ENCODE measurements around the gene SBNO2. TPM values are rescaled to one million over a fixed set of nuclear protein-coding genes. Genes with fewer than 3 reads are reported as not detected.

Gene SBNO2
- polyA plus RNA-seq, 3 donors: 0.71 to 75.0 (median 2.6) TPM

- DNase-seq: no peak
- no peak for TF ChIP-seq CTCF (IDR thresholded peaks at IDR 0.05)
- 100% methylated on average over 10 of the region's 13 CpGs for WGBS (ENCODE audit: insufficient coverage)
- Histone ChIP-seq H3K4me1 (ENCODE audit: control insufficient read depth in 1 of 2, insufficient read depth in 2 of 2, low read length in 2 of 2) (no peaks in the 10 kb centered on the region), H4K20me1 (ENCODE audit: insufficient read depth, low read length) (peaks cover 91% of the 10 kb centered on the region), H3K36me3 (replicated peaks in 1 of 2; ENCODE audit: control insufficient read depth in 1 of 2, insufficient read depth in 2 of 2, low read length in 2 of 2) (peaks cover 65 to 87% of the 10 kb centered on the region in 2 donors), H3K9me3 (replicated peaks in 1 of 2; ENCODE audit: control insufficient read depth in 1 of 2, insufficient read depth in 1 of 2, low read length in 2 of 2) (no peaks in the 10 kb centered on the region), H2AFZ (ENCODE audit: insufficient read depth, low read depth, low read length, poor library complexity, severe bottlenecking) (no peak overlapping the region), H3K4me2 (replicated peaks; ENCODE audit: extremely low read depth, low read length, poor library complexity, severe bottlenecking) (no peak overlapping the region), H3K4me3 (replicated peaks in 1 of 3; ENCODE audit: low read depth in 2 of 3, low read length in 3 of 3) (no peak overlapping the region), H3K27me3 (ENCODE audit: control insufficient read depth in 2 of 2, insufficient read depth in 2 of 2, low read length in 2 of 2) (no peaks in the 10 kb centered on the region), H3K27ac (ENCODE audit: low read depth in 1 of 2, low read length in 2 of 2) (no peak overlapping the region), H3K79me2 (ENCODE audit: insufficient read depth, low read length) (peaks cover 31% of the 10 kb centered on the region), H3K9ac (ENCODE audit: insufficient read depth, low read length, poor library complexity, severe bottlenecking) (no peak overlapping the region)
- H3K4me1 Mint-ChIP-seq: peaks cover 5% of the 10 kb centered on the region
- peaks cover 0 to 13% (median 3%) of the 10 kb centered on the region in 7 donors for H3K9me3 Mint-ChIP-seq
- no peak overlapping the region for H3K27ac Mint-ChIP-seq
- H3K27me3 Mint-ChIP-seq (ENCODE audit: low read depth in 3 of 3): peaks cover 0 to 3% (median 3%) of the 10 kb centered on the region in 3 donors
- H3K36me3 Mint-ChIP-seq: peaks cover 46 to 72% of the 10 kb centered on the region in 2 donors
- intact Hi-C loops (cut with micrococcal nuclease): no loop called here
- H3K4me3 Mint-ChIP-seq: no peak overlapping the region
Measured at GRCh38 chr19:1146412-1146699, 27.7 kb downstream of the SBNO2 start.

GRCh38 chr19:1145635-1146411, 28.2 kb downstream of the SBNO2 start:
- Histone ChIP-seq H3K4me1 (ENCODE audit: control insufficient read depth in 1 of 2, insufficient read depth in 2 of 2, low read length in 2 of 2) (no peaks in the 10 kb centered on the region), H3K4me3 (replicated peaks in 1 of 3; ENCODE audit: low read depth in 2 of 3, low read length in 3 of 3) (no peak overlapping the region), H3K4me2 (replicated peaks; ENCODE audit: extremely low read depth, low read length, poor library complexity, severe bottlenecking) (no peak overlapping the region), H3K27ac (ENCODE audit: low read depth in 1 of 2, low read length in 2 of 2) (no peak overlapping the region), H3K9ac (ENCODE audit: insufficient read depth, low read length, poor library complexity, severe bottlenecking) (no peak overlapping the region), H3K9me3 (replicated peaks in 1 of 2; ENCODE audit: control insufficient read depth in 1 of 2, insufficient read depth in 1 of 2, low read length in 2 of 2) (no peaks in the 10 kb centered on the region), H2AFZ (ENCODE audit: insufficient read depth, low read depth, low read length, poor library complexity, severe bottlenecking) (no peak overlapping the region), H3K36me3 (replicated peaks in 1 of 2; ENCODE audit: control insufficient read depth in 1 of 2, insufficient read depth in 2 of 2, low read length in 2 of 2) (peaks cover 61 to 85% of the 10 kb centered on the region in 2 donors), H3K27me3 (ENCODE audit: control insufficient read depth in 2 of 2, insufficient read depth in 2 of 2, low read length in 2 of 2) (no peaks in the 10 kb centered on the region), H3K79me2 (ENCODE audit: insufficient read depth, low read length) (peaks cover 25% of the 10 kb centered on the region), H4K20me1 (ENCODE audit: insufficient read depth, low read length) (peaks cover 91% of the 10 kb centered on the region)
- peaks cover 7% of the 10 kb centered on the region for H3K4me1 Mint-ChIP-seq
- peaks cover 46 to 73% of the 10 kb centered on the region in 2 donors for H3K36me3 Mint-ChIP-seq
- peaks cover 0 to 13% (median 2%) of the 10 kb centered on the region in 7 donors for H3K9me3 Mint-ChIP-seq
- no peak for DNase-seq
- peak overlapping the region in 2 of 7 donors; percentile 4 to 32 for H3K27ac Mint-ChIP-seq
- H3K27me3 Mint-ChIP-seq (ENCODE audit: low read depth in 3 of 3): peaks cover 0 to 3% (median 3%) of the 10 kb centered on the region in 3 donors
- no peak for TF ChIP-seq CTCF (IDR thresholded peaks at IDR 0.05)
- H3K4me3 Mint-ChIP-seq: no peak overlapping the region
- WGBS (ENCODE audit: insufficient coverage): 95% methylated on average over 22 of the region's 26 CpGs
- intact Hi-C loops (cut with micrococcal nuclease): no loop called here
